ENCODE data around the gene GGT5.

The GGT5 gene

DNA sequence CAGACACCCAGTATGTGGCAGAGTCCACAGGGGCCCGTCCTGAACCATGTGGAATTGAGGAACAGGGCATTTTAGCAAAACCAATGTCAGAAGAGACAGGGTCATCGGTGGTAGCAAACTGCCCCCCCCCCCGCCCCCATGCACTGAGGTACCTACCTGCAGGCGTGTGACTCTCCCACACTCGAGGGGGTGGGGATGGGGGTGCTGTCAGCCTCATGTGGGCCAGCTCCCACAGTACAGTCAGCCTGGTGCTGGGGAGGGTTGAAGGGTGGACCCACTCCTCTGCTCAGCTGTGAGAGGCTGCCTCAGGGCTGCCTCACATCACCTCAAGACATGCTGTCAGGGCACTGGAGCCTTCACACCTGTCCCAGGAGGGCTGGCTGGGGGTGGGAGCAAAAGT, 74.2 kb downstream of the GGT5 start:
- TF ChIP-seq, protein P1, sequence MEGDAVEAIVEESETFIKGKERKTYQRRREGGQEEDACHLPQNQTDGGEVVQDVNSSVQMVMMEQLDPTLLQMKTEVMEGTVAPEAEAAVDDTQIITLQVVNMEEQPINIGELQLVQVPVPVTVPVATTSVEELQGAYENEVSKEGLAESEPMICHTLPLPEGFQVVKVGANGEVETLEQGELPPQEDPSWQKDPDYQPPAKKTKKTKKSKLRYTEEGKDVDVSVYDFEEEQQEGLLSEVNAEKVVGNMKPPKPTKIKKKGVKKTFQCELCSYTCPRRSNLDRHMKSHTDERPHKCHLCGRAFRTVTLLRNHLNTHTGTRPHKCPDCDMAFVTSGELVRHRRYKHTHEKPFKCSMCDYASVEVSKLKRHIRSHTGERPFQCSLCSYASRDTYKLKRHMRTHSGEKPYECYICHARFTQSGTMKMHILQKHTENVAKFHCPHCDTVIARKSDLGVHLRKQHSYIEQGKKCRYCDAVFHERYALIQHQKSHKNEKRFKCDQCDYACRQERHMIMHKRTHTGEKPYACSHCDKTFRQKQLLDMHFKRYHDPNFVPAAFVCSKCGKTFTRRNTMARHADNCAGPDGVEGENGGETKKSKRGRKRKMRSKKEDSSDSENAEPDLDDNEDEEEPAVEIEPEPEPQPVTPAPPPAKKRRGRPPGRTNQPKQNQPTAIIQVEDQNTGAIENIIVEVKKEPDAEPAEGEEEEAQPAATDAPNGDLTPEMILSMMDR (IDR thresholded peaks at IDR 0.05; ENCODE audit: low read depth, low read length, missing control alignments): no peak
- no peak for DNase-seq (ENCODE audit: low read depth)
- H3K4me3 ChIP-seq (ENCODE audit: low read depth, low read length): no peak overlapping the region

DNA sequence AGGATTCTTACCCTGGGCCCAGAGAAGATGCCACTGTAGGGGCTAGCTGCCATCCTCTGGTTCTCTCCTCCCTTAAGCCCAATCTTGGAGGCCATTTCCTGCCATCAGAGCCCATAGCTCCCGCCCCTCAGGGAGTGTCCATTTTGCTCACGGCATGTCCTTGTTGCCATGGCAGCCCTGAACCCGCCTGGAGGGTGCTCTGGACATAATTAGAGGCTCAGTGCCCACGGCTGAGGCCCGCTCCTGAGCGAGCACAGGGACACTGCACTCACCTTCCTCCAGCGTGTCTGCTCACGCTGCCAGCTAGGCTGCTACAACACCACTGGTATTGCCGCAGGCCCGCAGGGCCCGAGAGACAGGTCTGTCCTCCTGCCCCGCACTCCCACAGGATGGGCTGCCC, 74.7 kb downstream of the GGT5 start:
- DNase-seq (ENCODE audit: low read depth): no peak
- no peak overlapping the region for H3K4me3 ChIP-seq (ENCODE audit: low read depth, low read length)
- TF ChIP-seq, protein P1 (IDR thresholded peaks at IDR 0.05; ENCODE audit: low read depth, low read length, missing control alignments): no peak

All from GM12864 (cell line).